Endometrial microvascular endothelial cells (primary cell): ENCODE data around the gene NOTCH1. TPM values are rescaled to one million over a fixed set of nuclear protein-coding genes. Genes with fewer than 3 reads are reported as not detected.

Source experiments
- in situ Hi-C: cut with HindIII; loops from 2 replicates; pipeline ENCODE4 v1.10.0; 2017; ENCODE audit warnings: low sequenced_read_pairs, low pct_unique_long_range_greater_than_20kb; ENCODE audit errors: inconsistent ontology term
- total RNA-seq: library from RNA; depleted of rRNA; stranded (reverse); fragments of >200 nt; gene quantifications from one replicate; pipeline ENCODE4 v1.2.3, GENCODE V29; 2015; ENCODE audit errors: inconsistent ontology term

NOTCH1 gene
- total RNA-seq, 1 donor from 2014 or later, result 63.9 TPM

GRCh38 chr9:136482046-136482792 lies 63.6 kb downstream of the NOTCH1 start:
- in situ Hi-C loops, result no loop called here

- in situ Hi-C loops, result no loop called here
Observed at GRCh38 chr9:136481558-136481957, 64.3 kb downstream of the NOTCH1 start.

GRCh38 chr9:136476369-136477150 lies 69.3 kb downstream of the NOTCH1 start:
- in situ Hi-C loops, result no loop called here

GRCh38 chr9:136474974-136475865 lies 70.6 kb downstream of the NOTCH1 start:
- in situ Hi-C loops, result no loop called here

GRCh38 chr9:136474021-136474640 lies 71.7 kb downstream of the NOTCH1 start:
- in situ Hi-C loops, result no loop called here

- in situ Hi-C loops, result no loop called here
Observed at GRCh38 chr9:136473354-136473721, 72.5 kb downstream of the NOTCH1 start.

- in situ Hi-C loops, result no loop called here
Observed at GRCh38 chr9:136472640-136473353, 73.1 kb downstream of the NOTCH1 start.

- in situ Hi-C loops, result no loop called here
Observed at GRCh38 chr9:136471802-136472487, 73.9 kb downstream of the NOTCH1 start.

- in situ Hi-C loops, result no loop called here
Observed at GRCh38 chr9:136470792-136471469, 74.9 kb downstream of the NOTCH1 start.

- in situ Hi-C loops, result no loop called here
Observed at GRCh38 chr9:136470356-136470755, 75.5 kb downstream of the NOTCH1 start.

- in situ Hi-C loops, result no loop called here
Observed at GRCh38 chr9:136467766-136468165, 78.1 kb downstream of the NOTCH1 start.

GRCh38 chr9:136466155-136466541 lies 79.7 kb downstream of the NOTCH1 start:
- in situ Hi-C loops, result no loop called here

GRCh38 chr9:136465500-136466154 lies 80.2 kb downstream of the NOTCH1 start:
- in situ Hi-C loops, result no loop called here

GRCh38 chr9:136464241-136464640 lies 81.6 kb downstream of the NOTCH1 start:
- in situ Hi-C loops, result no loop called here

- in situ Hi-C loops, result no loop called here
Observed at GRCh38 chr9:136463578-136463977, 82.3 kb downstream of the NOTCH1 start.

- in situ Hi-C loops, result no loop called here
Observed at GRCh38 chr9:136462664-136463063, 83.2 kb downstream of the NOTCH1 start.

GRCh38 chr9:136460772-136461325 lies 85.0 kb downstream of the NOTCH1 start:
- in situ Hi-C loops, result no loop called here
